ENCODE data around the gene SH2D4B. TPM values are rescaled to one million over a fixed set of nuclear protein-coding genes. Genes with fewer than 3 reads are reported as not detected.

SH2D4B gene
- total RNA-seq, 3 donors from 2014 or later: 0.15 to 0.16 TPM; not detected in 1

GRCh38 chr10:80613466-80614170, 75.9 kb downstream of the SH2D4B start:
- Histone ChIP-seq H3K27ac (no peak overlapping the region), H3K4me3 (no peak overlapping the region), H3K9me3 (no peaks in the 10 kb centered on the region), H3K36me3 (no peaks in the 10 kb centered on the region), H3K4me1 (no peaks in the 10 kb centered on the region), H3K27me3 (no peaks in the 10 kb centered on the region)
- TF ChIP-seq POLR2AphosphoS5 (IDR thresholded peaks at IDR 0.05) (no peak), POLR2A (IDR thresholded peaks at IDR 0.05) (no peak), CTCF (IDR thresholded peaks at IDR 0.05) (no peak)
- intact Hi-C loops (cut with DNase I; ENCODE audit: low total_unique reads): no loop called here
- no peak for DNase-seq (ENCODE audit: low spot score in 2 of 2)

GRCh38 chr10:80614576-80615416, 77.1 kb downstream of the SH2D4B start:
- no peaks in the 10 kb centered on the region for H3K27me3 ChIP-seq
- H3K4me3 ChIP-seq: no peak overlapping the region
- no peak for DNase-seq (ENCODE audit: low spot score in 2 of 2)
- intact Hi-C loops (cut with DNase I; ENCODE audit: low total_unique reads): no loop called here
- no peak overlapping the region for H3K27ac ChIP-seq
- no peaks in the 10 kb centered on the region for H3K4me1 ChIP-seq
- H3K36me3 ChIP-seq: no peaks in the 10 kb centered on the region
- TF ChIP-seq POLR2A (IDR thresholded peaks at IDR 0.05): no peak
- no peak for TF ChIP-seq CTCF (IDR thresholded peaks at IDR 0.05)
- TF ChIP-seq POLR2AphosphoS5 (IDR thresholded peaks at IDR 0.05): no peak
- H3K9me3 ChIP-seq: no peaks in the 10 kb centered on the region

- Histone ChIP-seq H3K27ac (no peak overlapping the region), H3K4me3 (no peak overlapping the region), H3K27me3 (no peaks in the 10 kb centered on the region), H3K4me1 (no peaks in the 10 kb centered on the region), H3K9me3 (no peaks in the 10 kb centered on the region), H3K36me3 (no peaks in the 10 kb centered on the region)
- intact Hi-C loops (cut with DNase I; ENCODE audit: low total_unique reads): no loop called here
- TF ChIP-seq POLR2A (IDR thresholded peaks at IDR 0.05): no peak
- TF ChIP-seq POLR2AphosphoS5 (IDR thresholded peaks at IDR 0.05): no peak
- TF ChIP-seq CTCF (IDR thresholded peaks at IDR 0.05): no peak
- no peak for DNase-seq (ENCODE audit: low spot score in 2 of 2)
Measured at GRCh38 chr10:80617807-80618206, 80.1 kb downstream of the SH2D4B start.

- no peak for DNase-seq (ENCODE audit: low spot score in 2 of 2)
- Histone ChIP-seq H3K36me3 (no peaks in the 10 kb centered on the region), H3K9me3 (no peaks in the 10 kb centered on the region), H3K4me1 (no peaks in the 10 kb centered on the region), H3K27me3 (no peaks in the 10 kb centered on the region), H3K4me3 (no peak overlapping the region), H3K27ac (no peak overlapping the region)
- no peak for TF ChIP-seq POLR2A (IDR thresholded peaks at IDR 0.05)
- no peak for TF ChIP-seq POLR2AphosphoS5 (IDR thresholded peaks at IDR 0.05)
- TF ChIP-seq CTCF (IDR thresholded peaks at IDR 0.05): no peak
- intact Hi-C loops (cut with DNase I; ENCODE audit: low total_unique reads): no loop called here
Measured at GRCh38 chr10:80619036-80619435, 81.3 kb downstream of the SH2D4B start.

- Histone ChIP-seq H3K9me3 (no peaks in the 10 kb centered on the region), H3K36me3 (no peaks in the 10 kb centered on the region), H3K27me3 (no peaks in the 10 kb centered on the region), H3K27ac (no peak overlapping the region), H3K4me1 (no peaks in the 10 kb centered on the region), H3K4me3 (no peak overlapping the region)
- no peak for TF ChIP-seq CTCF (IDR thresholded peaks at IDR 0.05)
- DNase-seq (ENCODE audit: low spot score in 2 of 2): no peak
- intact Hi-C loops (cut with DNase I; ENCODE audit: low total_unique reads): no loop called here
Measured at GRCh38 chr10:80622153-80622552, 84.5 kb downstream of the SH2D4B start.

Measured in breast epithelium (tissue), 4 donors.